ENCODE measurements around the gene FHOD1.
A peak's percentile ranks its signal among the peaks of the same experiment; 100 is the strongest.

Gene FHOD1

GRCh38 chr16:67248401-67249177 lies 1.3 kb upstream of the FHOD1 start, which contains the start of gene SLC9A5:
Gene SLC9A5, plus strand, starts transcription at chr16:67248979. Its CDS starts 36 bp downstream, at chr16:67249015.
- DNase-seq = no peak

- peak; percentile 26 for DNase-seq
Observed at GRCh38 chr16:67248073-67248400, 756 bp upstream of the FHOD1 start.

DNA sequence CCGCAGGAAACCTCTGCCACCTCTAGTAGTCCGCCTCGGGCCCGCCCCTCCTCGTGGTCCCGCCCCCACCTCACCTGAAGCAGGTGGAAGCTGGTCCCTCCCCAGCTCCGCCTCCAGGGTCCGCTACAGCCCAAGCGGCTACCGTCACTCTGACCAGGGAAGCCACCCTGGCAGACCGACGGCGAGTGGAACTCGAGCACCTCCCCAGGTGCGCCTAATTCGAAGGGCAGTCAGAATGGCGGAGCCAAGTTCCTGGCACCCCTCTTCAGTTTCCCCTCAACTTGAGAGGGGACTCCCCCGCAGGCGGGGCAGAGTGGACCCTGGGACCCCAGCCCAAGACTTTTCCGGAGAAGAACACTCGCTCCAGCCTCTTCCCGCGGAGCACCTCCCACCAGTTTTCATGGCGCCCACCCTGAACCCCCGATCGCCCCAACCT lies 507 bp downstream of the FHOD1 start:
- DNase-seq = no peak

- peak; percentile 70 for DNase-seq
Observed at GRCh38 chr16:67246081-67246755, 1.1 kb downstream of the FHOD1 start.

DNA sequence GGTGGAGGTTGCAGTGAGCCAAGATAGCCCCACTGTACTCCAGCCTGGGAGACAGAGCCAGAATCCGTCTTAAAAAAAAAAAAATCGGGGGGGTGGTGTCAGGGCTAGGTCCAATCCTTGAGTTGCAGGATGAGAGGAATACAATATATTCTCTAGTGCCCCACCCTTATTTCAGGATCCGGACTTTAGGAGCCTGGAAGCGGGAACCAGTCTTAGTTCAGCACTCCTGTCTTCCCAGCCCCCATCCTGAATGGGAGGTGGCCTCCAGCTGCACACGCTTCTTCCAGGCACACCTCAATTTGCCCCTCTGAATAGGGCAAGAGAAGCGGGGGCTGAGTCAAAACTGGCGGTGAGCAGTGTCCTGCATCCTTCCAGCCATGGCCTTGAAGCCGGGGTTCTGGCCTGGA lies 1.6 kb downstream of the FHOD1 start:
- DNase-seq = no peak

- no peak for DNase-seq
Observed at GRCh38 chr16:67245186-67245585, 2.1 kb downstream of the FHOD1 start.

DNA sequence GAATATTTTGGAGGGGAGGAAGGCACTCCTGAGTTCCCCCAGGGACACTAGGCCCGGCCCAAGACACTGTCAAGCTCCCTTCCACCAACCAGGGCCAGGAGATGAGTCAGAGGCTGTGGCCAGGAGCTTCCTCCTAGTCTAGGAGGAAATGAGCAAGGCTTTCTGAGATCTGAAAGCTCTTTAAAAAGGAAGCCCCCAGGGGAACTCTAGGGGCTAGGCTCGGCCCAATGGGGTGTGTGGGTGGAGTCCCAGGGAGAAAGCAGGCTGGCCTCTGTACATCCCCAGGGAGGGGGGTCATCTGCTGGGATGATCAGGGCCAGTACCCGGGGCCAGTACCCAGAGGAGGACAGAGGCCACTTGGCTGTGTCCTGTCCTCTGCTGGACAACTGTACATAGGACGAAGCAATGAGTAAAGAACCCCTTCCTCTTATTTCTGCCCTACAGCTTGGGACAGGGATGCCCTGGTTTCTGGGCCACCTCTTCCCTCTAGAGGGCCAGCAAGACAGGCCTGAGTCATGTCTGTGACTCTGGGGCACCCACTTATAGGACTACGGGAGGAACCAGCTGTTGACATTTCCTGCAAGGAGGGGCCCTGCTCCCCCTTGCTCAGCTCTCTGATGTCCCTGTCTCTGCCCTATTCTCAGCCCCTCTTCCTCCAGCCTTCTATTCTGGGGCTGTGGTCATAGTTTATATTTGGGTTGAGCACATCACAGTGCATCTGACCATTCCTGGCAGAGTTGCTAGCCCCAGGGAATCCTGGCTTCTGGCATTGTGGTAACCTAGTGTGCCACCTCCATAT lies 2.7 kb downstream of the FHOD1 start:
- peak; percentile 78 for DNase-seq

GRCh38 chr16:67243481-67243880 lies 3.8 kb downstream of the FHOD1 start:
- no peak for DNase-seq

DNA sequence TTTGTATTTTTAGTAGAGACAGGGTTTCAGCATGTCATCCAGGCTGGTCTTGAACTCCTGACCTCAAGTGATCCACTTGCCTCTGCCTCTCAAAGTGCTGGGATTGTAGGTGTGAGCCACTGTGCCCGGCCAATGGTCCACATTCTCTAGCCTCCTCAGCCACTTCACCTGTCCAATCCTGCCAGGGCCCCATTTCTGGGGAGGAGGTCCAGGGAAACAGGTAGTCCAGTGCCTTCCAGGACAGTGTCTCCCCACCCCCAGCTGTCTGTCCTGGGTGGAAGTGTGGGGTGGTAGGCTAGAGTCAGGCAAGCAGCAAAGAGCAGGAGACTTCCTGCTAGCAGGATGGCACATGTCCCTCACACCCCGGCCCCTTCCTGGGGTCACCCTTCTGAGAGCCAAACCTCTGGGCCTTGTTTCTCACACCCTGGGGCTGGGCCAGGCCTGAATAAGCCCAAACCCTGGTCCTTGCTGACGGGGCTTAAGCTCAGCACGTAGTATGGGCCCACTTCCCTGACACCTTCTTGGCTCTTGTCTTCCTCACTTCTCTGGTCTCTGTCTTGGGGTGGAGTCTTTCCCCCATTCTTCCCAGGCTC lies 5.0 kb downstream of the FHOD1 start:
- DNase-seq = no peak

DNA sequence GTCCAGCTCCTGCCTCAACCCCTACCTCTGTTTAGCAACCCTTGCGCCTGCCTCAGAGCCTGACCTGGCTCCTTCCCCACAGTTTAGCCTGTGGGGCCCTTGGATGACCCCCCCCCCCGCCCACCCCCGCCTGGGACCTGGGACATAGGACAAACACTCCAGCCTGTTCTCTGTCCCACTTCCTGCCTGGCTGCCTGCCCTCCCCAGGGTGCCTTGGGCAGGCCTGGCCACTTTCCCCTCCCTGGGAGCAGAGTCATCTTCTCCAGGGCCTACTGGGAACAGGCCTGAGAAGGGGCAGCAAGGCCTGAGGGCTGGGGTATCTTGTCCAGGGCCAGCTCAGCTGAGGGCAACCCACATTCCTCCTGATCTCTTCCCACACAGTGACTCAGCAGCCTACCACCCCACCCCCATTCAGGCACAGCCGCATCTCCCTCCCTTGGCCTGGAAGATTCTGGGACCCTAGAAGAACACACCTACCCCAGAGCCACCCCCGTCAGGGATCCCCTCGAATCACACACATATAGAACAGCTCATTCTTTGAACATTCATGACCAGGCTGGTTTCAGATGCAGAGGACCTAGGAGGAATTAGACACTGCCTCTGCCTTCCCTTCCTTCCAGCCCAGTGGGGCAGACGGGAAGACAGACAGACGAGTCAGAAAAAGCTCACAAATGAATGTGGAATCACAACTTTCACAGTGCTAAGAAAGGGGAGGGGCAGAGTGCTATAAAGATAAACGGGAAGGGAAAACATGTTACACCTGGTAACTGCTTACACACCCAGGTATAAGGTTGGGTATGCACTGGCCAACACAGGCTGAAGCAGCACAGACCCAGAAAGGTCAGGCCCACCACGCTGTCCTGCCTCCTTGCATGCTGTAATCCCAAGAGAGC lies 6.0 kb downstream of the FHOD1 start:
- no peak for DNase-seq

DNA sequence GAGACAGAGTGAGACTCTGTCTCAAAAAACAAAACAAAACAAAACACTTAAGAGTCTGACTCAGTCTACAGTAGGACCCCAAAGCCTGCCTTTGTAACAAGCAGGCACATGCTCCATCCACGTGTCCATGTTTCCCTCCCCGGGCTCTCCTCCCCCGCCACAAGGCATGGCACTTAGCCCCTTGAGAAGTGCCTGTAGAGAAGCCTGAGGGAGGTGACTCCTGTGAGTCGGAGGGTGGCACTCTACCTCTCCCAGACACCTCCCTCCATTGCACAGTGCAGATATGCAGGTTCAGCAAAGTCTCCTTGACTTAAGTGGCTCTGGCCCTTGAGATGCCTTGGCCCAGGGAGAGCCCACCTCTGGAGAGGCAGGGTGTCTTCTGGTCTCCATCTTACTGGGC lies 6.8 kb downstream of the FHOD1 start:
- peak; percentile 51 for DNase-seq

- no peak for DNase-seq
Observed at GRCh38 chr16:67238806-67239470, 8.3 kb downstream of the FHOD1 start.

GRCh38 chr16:67238278-67238575 lies 9.1 kb downstream of the FHOD1 start:
- no peak for DNase-seq

- DNase-seq = no peak
Observed at GRCh38 chr16:67237396-67238277, 9.6 kb downstream of the FHOD1 start.

DNA sequence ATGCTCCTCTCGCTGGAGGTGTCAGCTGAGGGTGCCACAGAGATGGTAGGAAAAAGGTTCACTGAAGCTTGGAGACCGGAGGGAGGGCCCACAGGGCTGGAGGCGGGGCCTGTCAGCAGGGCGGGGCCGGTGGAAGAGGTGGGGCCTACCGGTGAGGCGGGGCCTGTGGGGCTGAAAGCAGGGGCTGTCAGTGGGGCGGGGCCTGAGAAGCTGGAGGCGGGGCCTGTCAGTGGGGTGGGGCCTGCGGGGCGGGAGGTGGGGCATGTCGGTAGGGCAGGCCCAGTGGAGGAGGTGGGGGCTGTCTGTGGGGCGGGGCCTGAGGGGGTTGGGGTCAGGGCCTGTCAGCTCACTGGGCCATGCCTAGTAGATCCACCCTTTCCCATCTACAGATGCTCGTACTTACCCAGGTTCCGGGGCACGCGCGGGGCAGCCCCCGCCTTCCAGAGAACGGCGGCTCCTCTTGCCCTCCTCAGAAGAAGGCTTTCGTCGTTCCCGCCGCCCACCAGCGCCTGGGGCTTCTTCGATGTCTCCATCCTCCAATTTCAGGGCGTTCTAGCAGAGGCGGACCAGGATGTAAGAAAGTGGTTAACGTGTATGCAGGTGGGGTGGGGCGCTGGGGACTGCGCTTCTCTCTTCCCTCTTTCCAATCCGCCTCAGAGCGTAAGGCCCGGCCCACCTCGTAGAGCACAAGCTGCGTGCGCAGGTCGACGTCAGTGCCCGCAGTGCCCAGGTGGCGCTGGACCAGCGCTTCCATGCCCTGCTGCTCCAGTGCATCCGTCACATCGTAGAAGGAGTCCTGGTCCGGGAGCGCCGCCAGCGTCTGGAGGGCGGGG lies 10.5 kb downstream of the FHOD1 start:
- DNase-seq = peak; percentile 82

GRCh38 chr16:67235816-67236562 lies 11.3 kb downstream of the FHOD1 start:
- DNase-seq = peak; percentile 86

- no peak for DNase-seq
Observed at GRCh38 chr16:67234180-67234597, 13.1 kb downstream of the FHOD1 start.

- DNase-seq = no peak
Observed at GRCh38 chr16:67233596-67233995, 13.7 kb downstream of the FHOD1 start.
